Measurements from ENCODE around the gene PPIF. TPM values are rescaled to one million over a fixed set of nuclear protein-coding genes. Genes with fewer than 3 reads are reported as not detected.

PPIF gene
- total and polyA plus RNA-seq, 2 of the 4 experiments (the other 2 are of a cell fraction) = 29.2 to 130 TPM

- H2AFZ ChIP-seq (replicated peaks; ENCODE audit: low read length, poor library complexity) = peak overlapping the region; percentile 61
- intact Hi-C loops (cut with micrococcal nuclease) = no loop called here
- H3K27ac ChIP-seq (ENCODE audit: insufficient read depth, low read length) = peak overlapping the region; percentile 60; the same call in 1 of the 2 replicates
- peaks cover 75% of the 10 kb centered on the region for H3K4me1 ChIP-seq (ENCODE audit: control insufficient read depth, insufficient read depth, low read length)
- peak overlapping the region in 1 of 2 experiments; percentile 81; a peak in 2 of 4 replicates for H4K8ac ChIP-seq (ENCODE audit: low read depth in 2 of 2, low read length in 2 of 2)
- ATAC-seq (ENCODE audit: low read depth) (peak; percentile 30), DNase-seq (peak; percentile 76)
- in situ Hi-C loops (cut with MboI; ENCODE audit: low sequenced_read_pairs) = no loop called here
- peaks cover 41 to 87% of the 10 kb centered on the region in 2 experiments for H3K79me1 ChIP-seq (ENCODE audit: low read depth in 1 of 2, low read length in 2 of 2)
- peak overlapping the region; percentile 5 for H2BK5ac ChIP-seq (ENCODE audit: low read depth, low read length, poor library complexity, severe bottlenecking)
- no CpG with 5 or more reads among the region's 7 CpGs for WGBS, 2 experiments (ENCODE audit: extremely low coverage in 2 of 2, insufficient read length in 1 of 2)
- peak overlapping the region; percentile 94 for H2AK9ac ChIP-seq (replicated peaks; ENCODE audit: low read depth, low read length, poor library complexity)
- H3K9me3 ChIP-seq (ENCODE audit: control insufficient read depth, insufficient read depth, low read length) = no peaks in the 10 kb centered on the region
- H3K14ac ChIP-seq (replicated peaks; ENCODE audit: low read depth, low read length) = peak overlapping the region; percentile 84; the same call in 1 of the 2 replicates
- H2BK15ac ChIP-seq (ENCODE audit: low read depth, low read length) = no peak overlapping the region
- H4K5ac ChIP-seq (ENCODE audit: low read depth, low read length) = no peak overlapping the region; the same call in 1 of the 2 replicates
- BruUV-seq (replicated peaks) = no TSS peak
- H3K4me2 ChIP-seq (ENCODE audit: low read depth, low read length) = peak overlapping the region; percentile 3
- dilution Hi-C loops (cut with HindIII; ENCODE audit: low sequenced_read_pairs, unreplicated experiment) = no loop called here
- no peak overlapping the region for H3K4me3 ChIP-seq (ENCODE audit: insufficient read depth, low read depth, low read length)
- H4K91ac ChIP-seq (ENCODE audit: insufficient read depth, low read depth, low read length) = peak overlapping the region; percentile 58
- H3K9ac ChIP-seq (ENCODE audit: low read depth, low read length) = peak overlapping the region; percentile 31; the same call in 1 of the 2 replicates
- no peaks in the 10 kb centered on the region for H3K27me3 ChIP-seq (ENCODE audit: control insufficient read depth, insufficient read depth, low read length)
- peak overlapping the region; percentile 10; the same call in 1 of the 2 replicates for H3K18ac ChIP-seq (ENCODE audit: low read depth, low read length)
- peak overlapping the region; percentile 51; the same call in 1 of the 2 replicates for H2BK20ac ChIP-seq (ENCODE audit: low read depth, low read length)
- peak overlapping the region; percentile 74 for H3K4ac ChIP-seq (ENCODE audit: low read depth, low read length)
- ChIA-PET CTCF (no interaction called here), POLR2A (ENCODE audit: unreplicated experiment) (no interaction called here)
- H3K36me3 ChIP-seq (ENCODE audit: control insufficient read depth, insufficient read depth, low read length) = peaks cover 36% of the 10 kb centered on the region
- H2AK5ac ChIP-seq (ENCODE audit: low read depth, low read length) = peak overlapping the region; percentile 83
- no peak overlapping the region for H3K56ac ChIP-seq (ENCODE audit: extremely low read depth, insufficient read depth, low read length)
- H4K20me1 ChIP-seq (ENCODE audit: insufficient read depth, low read length) = peaks cover 47% of the 10 kb centered on the region
- TF ChIP-seq MAZ (IDR thresholded peaks at IDR 0.05; ENCODE audit: borderline replicate concordance, low read depth, low read length) (peak; percentile 41; the same call in 1 of the 2 replicates), MXI1 (IDR thresholded peaks at IDR 0.05; ENCODE audit: borderline replicate concordance, low read depth, low read length) (no peak), RAD21 (IDR thresholded peaks at IDR 0.05; ENCODE audit: low read length) (no peak), SMC3 (IDR thresholded peaks at IDR 0.05; ENCODE audit: low read depth, low read length) (0 out of 2 replicates have a peak, but pooled peaks have one; percentile 3), CHD1 (IDR thresholded peaks at IDR 0.05; ENCODE audit: low read depth, low read length) (no peak), CEBPB (IDR thresholded peaks at IDR 0.05; ENCODE audit: low read depth, low read length) (peak; percentile 75), CTCF (conservative IDR thresholded peaks at IDR 0.05; ENCODE audit: low read depth, low read length) (no peak), NFE2L2 (IDR thresholded peaks at IDR 0.05; ENCODE audit: low read depth, low read length) (no peak)
- peaks cover 53% of the 10 kb centered on the region for H3K9me1 ChIP-seq (ENCODE audit: insufficient read depth, low read length)
- H2BK120ac ChIP-seq (ENCODE audit: low read depth, low read length) = peak overlapping the region; percentile 55; the same call in 1 of the 2 replicates
- peak overlapping the region; percentile 63; the same call in 1 of the 2 replicates for H3K23ac ChIP-seq (ENCODE audit: low read depth, low read length)
Measured at GRCh38 chr10:79404231-79404609, 57.0 kb downstream of the PPIF start.
